Panc1 (cell line): ENCODE measurements around the gene RLN1.
"Not testable (repeated sequence)": the region's sequence is repeated elsewhere in the genome, so short reads cannot be mapped to it uniquely, and the experiment has no call there.

Experiments
- CTCF ChIP-seq: fragments of 450-650 bp; IDR thresholded peaks from 2 replicates; pipeline ENCODE4 v1.5.1; 2017; ENCODE audit warnings: mild to moderate bottlenecking
- POLR2AphosphoS5 ChIP-seq: IDR thresholded peaks from 2 replicates; pipeline ENCODE4 v1.6.1; 2012; ENCODE audit warnings: mild to moderate bottlenecking, low read depth, low read length, moderate library complexity
- REST ChIP-seq, 2 experiments: IDR thresholded peaks; 2 replicates each; pipeline ENCODE4 v1.6.1; 2011 to 2012; ENCODE audit warnings: low read depth in 2 of 2, control low read depth in 1 of 2, low read length in 1 of 2, mild to moderate bottlenecking in 1 of 2, moderate library complexity in 1 of 2; ENCODE audit not compliant: insufficient read depth in 1 of 2
- SIN3A ChIP-seq: IDR thresholded peaks from 2 replicates; pipeline ENCODE4 v1.6.1; 2012; ENCODE audit warnings: low read depth, mild to moderate bottlenecking, low read length, moderate library complexity, borderline replicate concordance; ENCODE audit not compliant: insufficient read depth
- TCF7L2 ChIP-seq: IDR thresholded peaks from 2 replicates; pipeline ENCODE4 v1.6.1; 2011; ENCODE audit warnings: mild to moderate bottlenecking, low read depth, low read length, inconsistent platforms

GRCh38 chr9:5338992-5339981 is at the start of gene RLN1:
- TF ChIP-seq CTCF; REST (IDR thresholded peaks at IDR 0.05; ENCODE audit: insufficient read depth in 1 of 2, low read depth in 2 of 2, low read length in 1 of 2); POLR2AphosphoS5; TCF7L2; SIN3A: not testable (repeated sequence)
